Inflammatory macrophage treated with lipopolysaccharide for 4 hours (primary cell): ENCODE results near the gene NNMT.

Source experiments
- DNase-seq: peaks from one replicate; pipeline ENCODE4 v3.0.0-alpha.2; 2020

NNMT gene

GRCh38 chr11:114285599-114285998, 10.6 kb upstream of the NNMT start:
- no peak for DNase-seq

- DNase-seq: no peak
Measured at GRCh38 chr11:114286229-114286628, 10.0 kb upstream of the NNMT start.

GRCh38 chr11:114287154-114287553, 9.0 kb upstream of the NNMT start:
- DNase-seq: no peak

DNA sequence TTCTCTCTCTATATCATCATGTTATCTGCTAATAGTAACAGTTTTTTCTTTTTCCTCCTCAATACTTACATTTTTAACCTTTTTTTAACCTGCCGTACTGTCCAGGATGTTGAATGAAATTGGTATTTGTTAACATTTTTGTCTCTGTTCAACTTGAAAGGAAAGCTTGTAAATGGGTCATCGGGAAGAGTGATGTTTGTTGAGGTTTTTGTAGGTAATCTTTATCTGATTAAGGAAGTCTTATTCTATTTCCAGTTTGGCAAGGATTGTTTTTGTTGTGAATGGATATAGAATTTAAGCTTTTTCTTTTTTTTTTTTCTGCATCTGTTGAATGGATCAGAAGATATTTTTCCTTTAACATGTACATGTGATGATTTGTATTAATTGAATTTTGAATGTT, 8.1 kb upstream of the NNMT start:
- DNase-seq: no peak

DNA sequence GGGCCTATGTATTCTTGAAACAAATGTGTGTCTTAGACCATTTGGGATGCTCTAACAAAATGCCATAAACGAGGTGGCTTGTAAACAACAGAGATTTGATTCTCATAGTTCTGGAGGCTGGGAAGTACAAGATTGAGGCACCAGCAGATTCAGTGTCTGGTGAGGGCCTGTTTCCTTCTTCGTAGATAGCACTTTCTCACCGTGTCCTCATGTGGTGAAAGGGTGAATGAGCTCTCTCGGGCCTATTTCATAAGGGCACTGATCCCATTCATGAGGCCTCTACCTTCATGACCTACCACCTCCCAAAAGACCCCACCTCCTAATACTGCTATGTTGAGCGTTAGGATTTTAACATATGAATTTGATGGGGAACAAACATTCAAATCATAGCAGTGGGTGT, 6.4 kb upstream of the NNMT start:
- no peak for DNase-seq

DNA sequence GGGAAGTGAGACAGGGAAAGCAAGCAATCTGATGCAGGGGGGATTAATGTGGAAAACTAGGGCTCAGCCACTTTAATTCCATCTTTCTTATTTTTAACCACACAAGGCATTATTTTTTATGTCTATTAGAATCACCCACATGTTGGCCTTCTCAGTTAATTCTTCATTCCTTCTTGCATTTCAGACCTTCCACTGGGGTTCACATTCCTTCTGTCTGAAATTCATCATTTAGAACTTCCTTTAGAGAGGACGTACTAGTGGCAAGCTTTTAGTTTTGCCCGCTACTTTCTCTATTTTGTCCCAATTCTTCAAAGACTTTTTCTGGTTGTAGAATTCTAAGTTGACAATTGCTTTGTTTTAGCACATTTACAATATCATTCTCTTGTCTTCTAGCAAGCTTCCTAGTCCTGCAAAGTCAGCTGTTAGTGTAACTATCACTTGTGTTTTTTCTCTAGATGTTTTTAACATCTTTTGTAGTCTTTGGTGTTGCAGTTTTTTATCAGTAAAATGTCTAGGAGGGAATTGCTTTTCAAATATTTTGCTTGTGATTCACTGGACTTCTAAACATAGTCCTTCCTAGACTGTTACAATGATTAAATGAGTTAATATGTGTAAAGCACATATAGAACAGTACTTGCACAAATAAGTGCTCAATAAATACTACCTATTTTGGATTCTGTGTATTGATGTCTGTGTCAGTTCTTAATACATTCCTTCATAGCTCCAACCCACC, 5.5 kb upstream of the NNMT start:
- DNase-seq: no peak

GRCh38 chr11:114291381-114291780, 4.8 kb upstream of the NNMT start:
- DNase-seq: no peak

GRCh38 chr11:114291842-114292680, 4.1 kb upstream of the NNMT start:
- DNase-seq: no peak

- no peak for DNase-seq
Measured at GRCh38 chr11:114293201-114293711, 2.9 kb upstream of the NNMT start.

- no peak for DNase-seq
Measured at GRCh38 chr11:114296605-114297372, 590 bp downstream of the NNMT start.

DNA sequence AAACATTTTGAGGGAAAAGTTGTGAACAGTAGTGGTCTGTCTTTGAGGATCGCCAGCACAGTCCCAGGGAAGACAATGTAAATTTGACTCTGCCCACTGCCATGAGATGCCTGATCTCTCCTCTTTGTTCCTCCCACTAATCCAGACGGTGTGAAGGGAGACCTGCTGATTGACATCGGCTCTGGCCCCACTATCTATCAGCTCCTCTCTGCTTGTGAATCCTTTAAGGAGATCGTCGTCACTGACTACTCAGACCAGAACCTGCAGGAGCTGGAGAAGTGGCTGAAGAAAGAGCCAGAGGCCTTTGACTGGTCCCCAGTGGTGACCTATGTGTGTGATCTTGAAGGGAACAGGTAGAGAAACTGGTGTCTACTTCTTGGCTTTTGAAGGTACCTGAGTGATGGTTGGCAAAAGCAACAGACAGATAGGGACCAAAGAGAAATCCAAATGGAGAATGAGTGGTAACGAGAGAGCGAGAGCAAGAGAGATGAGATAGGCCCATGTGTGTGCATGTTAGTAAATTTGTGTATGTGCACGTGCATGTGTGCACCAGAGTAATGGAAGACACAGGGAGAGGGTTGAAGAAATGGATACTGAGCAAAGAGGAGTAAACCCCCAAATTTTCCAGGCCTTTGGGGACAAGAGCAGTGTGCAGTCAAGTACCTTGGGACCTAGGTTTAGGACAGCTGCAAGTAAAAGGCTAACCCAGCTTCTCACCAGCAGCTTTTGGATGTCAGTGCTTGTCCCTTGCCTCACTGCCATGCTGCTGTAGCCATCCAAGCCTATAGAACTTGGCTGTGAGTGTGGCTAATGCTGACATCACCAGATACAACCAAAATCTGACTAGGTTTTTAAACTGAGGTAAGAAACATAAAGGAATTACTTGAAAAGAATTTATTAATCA, 1.9 kb downstream of the NNMT start:
- no peak for DNase-seq

- DNase-seq: no peak
Measured at GRCh38 chr11:114298710-114299109, 2.5 kb downstream of the NNMT start.

GRCh38 chr11:114301088-114301487, 4.9 kb downstream of the NNMT start:
- no peak for DNase-seq

GRCh38 chr11:114301927-114302326, 5.7 kb downstream of the NNMT start:
- DNase-seq: no peak

- no peak for DNase-seq
Measured at GRCh38 chr11:114302663-114303062, 6.5 kb downstream of the NNMT start.

- no peak for DNase-seq
Measured at GRCh38 chr11:114304065-114304464, 7.9 kb downstream of the NNMT start.

DNA sequence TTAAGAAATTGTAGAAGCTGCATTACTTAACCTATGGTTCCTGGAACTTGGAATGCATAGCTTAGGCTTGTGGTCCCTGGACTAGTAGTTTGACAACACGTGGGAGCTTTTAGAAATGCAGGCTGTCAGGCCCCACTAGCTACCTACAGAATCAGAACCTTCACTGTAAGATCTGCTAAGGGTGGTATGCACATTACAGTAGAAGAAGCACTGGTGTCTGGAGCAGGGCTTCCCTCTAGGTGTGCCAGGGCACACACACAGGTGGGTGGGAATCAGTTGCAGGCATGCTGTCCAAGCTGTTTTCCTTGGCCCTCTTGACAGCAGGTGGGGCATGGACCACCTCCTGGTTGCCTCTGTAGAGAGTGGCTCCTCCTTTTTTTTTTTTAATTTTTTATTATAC, 8.8 kb downstream of the NNMT start:
- DNase-seq: no peak

DNA sequence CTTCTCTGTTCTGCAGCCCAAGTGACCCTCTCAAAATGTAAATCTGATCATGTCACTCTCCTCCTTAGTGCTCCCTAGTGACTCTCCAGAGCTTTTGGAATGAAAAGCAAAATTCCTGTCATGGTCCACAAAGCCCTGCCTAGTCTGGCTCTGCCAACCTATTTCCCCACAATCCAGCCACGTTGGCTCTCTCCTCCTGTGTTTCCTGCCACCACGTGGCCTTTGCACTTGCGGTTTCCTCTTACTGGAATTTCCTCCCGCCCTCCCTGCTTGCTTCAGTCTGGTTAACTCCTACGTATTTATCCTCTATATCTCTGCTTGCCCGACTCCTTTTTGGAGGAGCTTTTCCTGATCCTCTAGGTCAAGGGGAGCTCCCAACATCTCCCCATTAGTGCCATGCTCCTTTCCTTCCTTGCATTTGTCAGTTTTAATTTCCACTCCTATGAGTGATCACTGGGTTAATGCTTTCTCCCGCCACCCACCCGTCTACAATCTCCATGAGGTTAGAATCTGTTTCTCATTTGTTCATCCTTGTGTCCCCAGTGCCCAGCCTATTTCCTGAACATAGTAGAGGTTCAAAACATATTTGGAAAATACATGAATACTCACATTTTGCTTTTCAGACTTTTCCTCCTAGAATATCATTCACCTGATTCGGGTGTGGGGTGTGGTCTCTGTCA, 11.5 kb downstream of the NNMT start:
- DNase-seq: peak; percentile 37

GRCh38 chr11:114308689-114309089, 12.5 kb downstream of the NNMT start:
- peak; percentile 83 for DNase-seq

GRCh38 chr11:114309517-114309916, 13.3 kb downstream of the NNMT start:
- DNase-seq: peak; percentile 29

DNA sequence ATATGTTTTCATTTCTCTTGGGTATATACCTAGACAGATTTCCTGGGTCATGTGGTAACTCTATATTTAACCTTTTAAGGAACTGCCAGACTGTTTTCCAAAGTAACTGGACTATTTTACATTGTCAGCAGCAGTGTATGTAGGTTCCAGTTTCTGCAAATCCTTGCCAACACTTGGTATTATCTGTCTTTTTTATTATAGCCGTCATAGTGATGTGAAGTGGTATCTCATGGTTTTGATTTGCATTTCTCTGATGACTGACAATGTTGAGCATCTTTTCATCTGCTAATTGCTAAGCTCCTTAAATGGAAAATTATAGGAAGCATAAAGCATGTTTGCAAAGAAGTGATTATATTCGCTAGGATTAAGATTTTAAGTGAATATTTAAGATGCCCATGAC, 13.9 kb downstream of the NNMT start:
- DNase-seq: no peak

DNA sequence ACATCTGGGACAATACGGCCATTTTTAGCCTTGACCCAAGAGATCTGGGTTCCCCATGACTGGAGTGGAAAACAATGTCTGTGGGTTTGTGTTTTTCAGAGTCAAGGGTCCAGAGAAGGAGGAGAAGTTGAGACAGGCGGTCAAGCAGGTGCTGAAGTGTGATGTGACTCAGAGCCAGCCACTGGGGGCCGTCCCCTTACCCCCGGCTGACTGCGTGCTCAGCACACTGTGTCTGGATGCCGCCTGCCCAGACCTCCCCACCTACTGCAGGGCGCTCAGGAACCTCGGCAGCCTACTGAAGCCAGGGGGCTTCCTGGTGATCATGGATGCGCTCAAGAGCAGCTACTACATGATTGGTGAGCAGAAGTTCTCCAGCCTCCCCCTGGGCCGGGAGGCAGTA, 15.7 kb downstream of the NNMT start:
- DNase-seq: no peak
